NCI-H2107 (cell line): Measurements from ENCODE around the gene TMED4.
"Not testable (repeated sequence)": the region's sequence is repeated elsewhere in the genome, so short reads cannot be mapped to it uniquely, and the experiment has no call there.

Experiments used
- DNase-seq: peaks from one replicate; lab custom pipeline; 2025; lab: John Stamatoyannopoulos, UW

TMED4 gene

DNA sequence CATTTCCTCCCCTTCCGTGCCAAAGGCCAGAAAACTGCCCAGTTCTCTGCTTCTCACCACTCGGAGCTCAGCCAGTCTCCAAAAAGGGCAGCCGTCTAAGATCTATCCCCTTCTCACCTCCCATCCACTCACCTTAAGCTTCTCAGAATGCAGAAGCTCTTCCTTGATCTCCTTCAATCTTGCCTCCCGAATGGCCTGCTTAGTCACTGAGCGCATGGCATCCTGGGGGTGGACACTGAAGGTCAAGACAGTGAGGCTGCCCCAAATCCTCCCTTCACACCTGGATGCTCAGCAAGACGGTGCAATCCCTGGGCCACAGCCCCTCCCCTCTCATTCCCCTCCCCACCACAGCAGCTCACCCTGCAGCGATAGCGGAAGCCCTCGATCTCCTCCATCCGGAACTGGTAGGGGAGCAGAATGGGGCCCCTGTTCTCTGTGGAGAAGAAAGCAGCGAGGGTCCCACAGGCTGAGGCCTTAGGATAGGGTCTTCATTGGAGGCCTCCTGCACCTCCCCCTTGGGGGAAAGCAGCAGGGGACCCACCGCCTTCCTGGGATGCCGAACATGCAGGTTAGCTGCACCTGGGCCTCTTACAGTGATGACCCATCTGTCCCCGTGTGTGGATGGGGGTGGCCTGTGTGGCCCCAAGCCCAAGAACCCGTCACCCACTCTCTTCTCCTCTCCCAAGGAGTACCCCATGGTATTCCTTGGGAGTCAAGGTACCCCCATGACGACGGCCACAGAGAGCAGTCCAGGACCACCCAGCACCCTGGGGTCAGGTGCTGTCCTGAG, 13.1 kb downstream of the TMED4 start:
- no peak for DNase-seq

DNA sequence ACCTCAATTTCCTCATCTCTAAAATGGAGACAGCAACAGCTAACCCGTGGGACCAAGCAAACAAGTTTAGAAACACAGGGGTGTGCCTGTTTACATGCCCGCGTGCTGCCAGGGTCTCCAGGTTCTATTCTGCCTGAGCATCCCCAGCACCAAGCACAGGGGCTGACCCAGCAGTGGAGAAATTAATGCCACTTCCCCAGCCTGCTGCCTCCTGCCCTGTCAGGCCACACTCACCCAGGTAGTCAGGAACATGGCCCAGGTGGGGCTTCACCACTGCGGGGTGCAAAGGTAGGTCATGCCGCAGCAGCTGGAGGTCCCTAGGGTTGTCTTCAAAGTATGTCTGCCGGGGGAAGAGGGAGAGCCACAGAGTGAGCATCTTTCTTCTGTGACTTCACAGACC, 14.1 kb downstream of the TMED4 start:
- DNase-seq = no peak

DNA sequence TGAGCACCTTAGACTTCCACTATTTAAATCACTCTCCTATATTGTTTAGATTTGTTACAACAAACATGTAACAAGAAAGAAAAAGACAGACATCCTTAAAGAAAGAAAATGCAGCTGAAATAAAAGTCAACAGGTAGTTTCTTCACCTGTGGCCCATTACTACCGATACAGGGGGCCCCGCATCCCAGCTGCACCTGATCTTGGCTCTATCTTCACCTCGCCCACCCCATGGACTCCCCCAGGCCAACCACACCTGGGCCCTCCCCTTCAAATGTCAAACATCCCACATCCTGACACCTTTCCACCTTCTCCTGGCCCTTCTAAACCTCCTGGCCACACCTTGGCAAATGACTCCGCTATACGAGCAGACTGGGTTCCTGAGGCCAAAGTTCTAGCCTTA, 15.4 kb downstream of the TMED4 start:
- no peak for DNase-seq

DNA sequence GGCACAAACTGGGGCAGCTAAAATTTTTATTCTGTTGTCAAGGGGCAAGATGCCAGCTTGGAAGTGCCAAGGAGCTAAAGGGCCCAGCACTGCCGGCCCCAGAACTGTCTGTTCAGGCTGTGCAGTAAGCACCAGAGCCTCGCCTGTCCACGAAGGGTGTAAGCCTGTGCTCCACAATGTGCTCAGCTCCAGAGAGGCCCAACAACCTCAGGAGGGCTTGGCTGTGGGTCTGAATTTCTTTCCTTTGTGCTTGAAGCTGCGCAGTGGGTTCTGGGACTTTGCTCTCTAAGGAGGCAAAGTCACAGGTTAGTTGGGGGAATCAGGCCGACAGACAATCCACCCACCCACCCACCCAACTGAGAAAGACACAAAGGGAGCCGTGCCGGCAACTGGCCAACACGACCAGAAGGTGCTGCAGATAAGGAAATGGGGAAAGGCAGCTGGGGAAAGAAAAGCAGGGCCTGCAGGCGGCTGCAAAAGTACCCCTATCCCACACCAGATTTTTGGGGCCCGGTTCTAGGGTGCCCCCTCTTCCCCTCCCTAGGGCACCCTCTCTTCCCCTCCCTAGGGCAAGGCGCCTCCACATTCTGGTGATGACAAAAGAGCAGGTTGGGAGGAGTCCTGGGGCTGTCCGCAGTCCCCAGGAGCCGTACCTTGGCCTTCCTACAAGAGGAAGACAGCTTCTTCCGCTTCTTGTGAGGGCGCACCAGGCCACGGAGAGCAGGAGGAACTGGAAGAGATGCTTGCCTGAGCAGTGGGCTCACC, 16.1 kb downstream of the TMED4 start:
- DNase-seq = no peak

DNA sequence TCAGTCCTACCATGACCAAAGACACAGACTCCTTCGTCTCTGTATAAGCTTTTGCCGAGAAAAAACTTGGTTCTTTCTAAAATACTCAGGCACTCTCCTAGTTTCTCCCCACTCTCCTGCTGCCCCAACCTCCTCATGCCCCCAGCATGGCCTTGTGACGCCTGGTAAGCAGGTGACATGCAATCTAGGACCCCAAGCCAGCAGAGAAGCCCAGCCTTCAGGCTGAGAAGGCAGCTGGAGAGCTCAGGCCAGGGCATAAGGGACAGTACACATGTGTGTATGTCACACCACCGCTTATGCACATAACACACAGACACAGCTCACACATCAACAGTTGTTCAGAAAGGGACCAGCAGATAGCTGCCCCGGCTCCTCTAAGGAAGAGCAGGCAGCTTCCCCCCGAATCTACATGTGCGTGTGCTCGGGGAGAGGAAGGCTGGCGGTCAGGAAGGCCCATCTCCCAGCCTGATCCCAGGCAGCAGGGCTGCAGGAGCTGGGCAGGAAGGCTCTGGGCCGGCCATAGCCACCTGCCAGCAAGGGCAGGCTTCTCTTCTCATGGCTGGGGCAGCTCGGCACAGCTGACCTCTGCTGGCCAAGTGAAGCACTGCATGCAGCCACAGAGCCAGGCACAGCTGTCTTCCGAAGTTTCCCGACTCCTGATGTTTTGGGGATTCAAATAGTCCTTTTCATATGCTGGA, 16.8 kb downstream of the TMED4 start:
- DNase-seq = peak; percentile 38

DNA sequence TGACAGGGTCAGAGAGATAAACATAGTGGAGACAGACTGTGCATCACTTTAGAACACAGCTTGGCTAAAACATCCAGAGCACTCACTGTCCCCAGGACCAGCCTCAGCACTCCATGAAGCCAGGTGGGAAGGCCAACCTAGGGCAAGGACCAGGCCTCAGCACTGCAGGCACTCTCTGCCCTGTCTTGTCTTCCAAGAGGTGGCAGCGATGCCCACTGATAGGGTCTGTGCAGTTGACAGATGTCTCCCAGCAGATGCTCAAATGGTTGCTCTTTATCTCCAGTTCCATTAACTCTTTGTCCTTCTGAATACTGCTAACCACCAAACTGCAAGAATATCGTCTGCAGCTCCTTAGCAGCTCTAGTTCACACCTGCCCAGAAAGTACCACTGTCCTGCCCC, 17.4 kb downstream of the TMED4 start:
- DNase-seq = no peak

DNA sequence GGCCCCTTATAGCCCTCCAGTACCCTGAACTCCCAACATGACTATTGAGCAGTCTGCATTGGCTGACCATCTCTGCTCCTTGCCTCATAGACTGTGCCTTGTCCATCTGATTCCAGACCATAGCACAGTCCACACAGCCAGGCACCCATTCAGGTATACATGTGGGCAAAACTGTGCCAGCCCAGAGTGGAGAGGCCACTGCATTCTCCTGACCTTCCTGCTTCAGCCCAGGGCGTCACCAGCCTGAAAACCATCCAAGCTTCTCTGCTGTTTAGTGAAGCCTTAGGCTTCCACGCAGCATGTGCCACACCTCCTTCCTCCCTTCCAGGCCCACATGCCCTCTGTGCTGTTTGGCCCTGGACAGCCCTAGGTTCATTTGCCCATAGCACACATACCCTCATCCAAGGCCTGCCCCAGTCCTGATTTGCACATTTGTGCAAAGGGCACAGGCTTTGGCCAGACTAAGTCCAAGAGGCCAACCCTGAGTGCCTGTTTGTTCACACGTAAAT, 18.8 kb downstream of the TMED4 start:
- no peak for DNase-seq

DNA sequence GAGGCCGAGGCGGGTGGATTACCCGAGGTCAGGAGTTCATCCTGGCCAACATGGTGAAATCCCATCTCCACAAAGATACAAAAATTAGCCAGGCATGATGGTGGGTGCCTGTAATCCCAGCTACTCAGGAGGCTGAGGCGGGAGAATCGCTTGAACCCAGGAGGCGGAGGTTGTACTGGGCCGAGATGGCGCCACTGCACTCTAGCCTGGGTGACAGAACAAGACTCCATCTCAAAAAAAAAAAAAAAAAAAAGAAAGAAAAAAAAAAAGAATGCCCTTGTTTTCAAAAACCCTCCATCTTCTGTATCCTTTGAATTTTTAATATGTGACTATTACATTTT, 19.4 kb downstream of the TMED4 start:
- DNase-seq = not testable (repeated sequence)

DNA sequence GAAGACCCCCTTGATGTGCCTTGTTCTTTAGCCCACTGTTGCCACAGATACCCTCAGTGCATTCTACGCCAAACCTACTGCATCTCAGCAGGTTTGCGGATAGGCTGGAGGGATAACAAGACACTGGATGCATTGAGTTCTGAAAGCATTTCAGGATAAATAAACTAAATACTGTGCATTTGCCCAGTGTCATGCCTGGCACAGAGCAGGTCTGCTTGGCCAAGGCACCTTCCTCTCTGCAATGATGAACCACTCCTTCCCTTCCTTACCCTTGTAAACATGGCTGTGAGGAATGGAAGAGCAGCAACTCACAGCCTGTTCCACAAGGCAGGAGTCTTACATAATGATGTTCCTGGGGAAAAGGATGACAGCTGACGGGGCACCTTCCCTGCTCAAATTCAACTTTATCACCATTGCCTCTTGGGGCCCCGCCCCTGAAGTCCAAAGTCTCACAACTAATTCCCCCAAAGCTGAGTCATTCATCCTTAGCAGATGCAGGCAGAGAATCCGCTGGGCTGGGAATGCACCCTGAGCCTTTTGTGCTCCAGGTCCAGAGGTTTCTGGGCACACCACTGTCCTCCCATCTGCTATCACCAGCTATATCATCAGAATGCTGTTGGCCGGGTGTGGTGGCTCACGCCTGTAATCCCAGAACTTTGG, 19.9 kb downstream of the TMED4 start:
- no peak for DNase-seq

DNA sequence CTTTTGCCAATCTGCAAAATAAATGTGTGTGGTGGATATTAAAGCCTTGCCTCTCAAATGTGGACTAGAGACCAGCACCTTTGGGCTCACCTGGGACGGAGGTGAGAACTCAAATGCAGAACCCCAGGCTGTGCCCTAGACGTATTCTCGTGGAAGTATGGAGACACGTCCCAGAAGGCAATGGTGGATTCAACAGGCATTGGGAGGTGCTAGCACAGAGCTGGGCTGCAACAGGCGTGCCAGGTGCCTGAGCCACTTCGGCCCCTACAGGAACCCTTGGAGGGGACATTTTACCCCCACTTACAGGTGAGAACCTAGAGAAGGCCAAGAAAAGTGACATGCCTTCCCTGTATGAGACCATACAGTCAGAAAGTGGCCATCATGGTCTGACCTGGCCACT, 20.6 kb downstream of the TMED4 start:
- DNase-seq = no peak

DNA sequence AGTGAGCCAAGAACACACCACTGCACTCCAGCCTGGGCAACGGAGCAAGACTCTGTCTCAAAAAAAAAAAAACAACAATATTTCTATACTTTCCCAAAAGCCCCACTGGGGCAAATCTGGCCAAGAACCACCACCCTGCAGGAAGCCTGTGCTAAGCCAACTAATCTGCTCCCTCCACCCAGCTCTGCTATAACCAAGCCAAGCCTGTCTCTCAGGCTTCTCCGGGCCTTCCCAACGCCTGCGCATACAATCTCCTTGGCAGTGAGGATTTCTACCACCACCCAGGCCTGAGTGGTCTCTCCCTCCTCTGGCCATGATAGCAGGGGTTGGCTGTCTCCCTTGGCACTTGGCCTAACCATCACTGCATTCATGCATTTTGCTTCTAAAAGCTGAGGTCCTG, 22.5 kb downstream of the TMED4 start:
- DNase-seq = no peak

DNA sequence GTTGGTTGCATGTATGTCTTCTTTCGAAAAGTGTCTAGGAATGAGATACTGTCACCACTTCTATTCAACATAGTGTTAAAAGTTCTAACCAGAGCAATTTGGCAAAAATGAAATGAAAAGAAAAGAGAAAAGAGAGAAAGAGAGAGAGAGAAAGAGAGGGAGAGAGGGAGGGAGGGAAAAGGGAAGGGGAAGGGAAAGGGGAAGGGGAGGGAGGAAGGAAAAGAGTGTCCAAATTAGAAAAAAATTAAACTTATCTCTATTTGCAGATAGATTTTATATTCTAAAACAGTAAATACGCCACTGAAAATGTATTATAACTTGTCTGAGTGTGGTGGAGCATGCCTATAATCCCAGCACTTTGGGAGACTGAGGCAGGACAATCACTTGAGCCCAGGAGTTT, 24.5 kb downstream of the TMED4 start:
- no peak for DNase-seq

DNA sequence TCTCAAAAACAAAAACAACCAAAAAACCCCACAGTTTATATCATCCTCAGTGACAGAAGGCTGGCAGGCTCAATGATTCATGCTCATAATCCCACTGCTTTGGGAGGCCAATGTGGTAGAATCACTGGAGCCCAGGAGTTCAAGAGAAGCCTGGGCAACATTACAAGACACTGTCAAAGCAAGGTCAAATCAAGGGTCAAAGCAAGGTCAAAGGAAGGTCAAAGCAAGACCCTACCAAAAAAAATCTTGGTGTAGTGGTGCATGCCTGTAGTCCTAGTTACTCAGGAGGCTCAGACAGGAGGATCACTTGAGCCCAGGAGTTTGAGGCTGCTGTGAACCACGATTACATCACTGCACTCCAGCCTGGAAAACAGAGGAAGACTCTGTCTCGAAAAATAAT, 26.7 kb downstream of the TMED4 start:
- DNase-seq = no peak

DNA sequence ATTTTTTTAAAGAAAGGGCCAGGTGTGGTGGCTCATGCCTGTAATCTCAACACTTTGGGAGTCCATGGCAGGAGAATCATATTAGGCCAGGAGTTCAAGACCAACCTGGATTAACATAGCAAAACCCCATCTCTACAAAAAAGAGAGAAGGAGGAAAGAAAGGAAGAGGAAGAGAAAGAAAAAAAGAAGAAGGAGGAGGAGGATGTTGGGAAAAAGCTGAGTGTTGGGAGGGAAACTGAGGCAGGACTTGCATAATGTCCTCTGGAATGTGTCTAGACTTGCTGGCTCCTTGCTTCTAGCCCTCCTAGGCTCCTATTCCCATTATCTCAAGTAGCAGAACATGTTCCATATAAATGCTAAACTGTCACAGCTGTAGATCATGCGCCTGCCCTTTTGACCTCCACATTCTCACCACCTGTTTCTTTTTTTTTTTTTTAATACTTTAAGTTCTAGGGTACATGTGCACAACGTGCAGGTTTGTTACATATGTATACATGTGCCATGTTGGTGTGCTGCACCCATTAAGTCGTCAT, 29.5 kb downstream of the TMED4 start:
- DNase-seq = not testable (repeated sequence)

DNA sequence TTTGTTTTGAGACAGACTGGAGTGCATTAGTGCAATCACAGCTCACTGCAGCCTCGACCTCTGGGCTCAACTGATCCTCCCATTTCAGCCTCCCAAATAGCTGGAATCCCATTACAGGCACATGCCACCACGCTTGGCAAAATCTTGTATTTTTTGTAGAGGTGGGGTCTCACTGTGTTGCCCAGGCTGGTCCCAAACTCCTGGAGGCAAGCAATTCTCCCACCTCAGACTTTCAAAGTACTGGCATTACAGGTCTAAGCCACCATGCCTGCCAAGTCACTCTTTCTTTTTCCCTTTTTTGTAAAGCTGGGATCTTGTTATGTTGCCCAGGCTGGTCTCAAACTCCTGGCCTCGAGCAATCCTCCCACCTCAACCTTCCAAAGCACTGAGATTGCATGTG, 32.6 kb downstream of the TMED4 start:
- no peak for DNase-seq

DNA sequence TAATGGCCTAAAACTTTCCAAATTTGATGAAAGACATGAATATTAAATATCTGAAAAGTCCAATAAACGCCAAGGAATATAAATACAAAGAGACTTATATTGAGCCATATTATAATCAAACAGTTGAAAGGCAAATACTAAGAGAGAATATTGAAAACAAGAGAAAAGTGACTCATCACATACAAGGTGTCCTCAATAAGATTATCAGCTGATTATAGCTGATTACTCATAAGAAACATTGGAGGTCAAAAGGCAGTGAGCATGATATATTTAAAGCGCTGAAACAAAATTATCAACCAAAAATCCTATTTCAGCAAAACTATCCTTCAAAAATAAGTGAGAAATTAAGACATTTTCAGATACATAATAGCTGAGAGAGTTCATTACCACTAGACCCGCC, 33.1 kb downstream of the TMED4 start:
- no peak for DNase-seq

DNA sequence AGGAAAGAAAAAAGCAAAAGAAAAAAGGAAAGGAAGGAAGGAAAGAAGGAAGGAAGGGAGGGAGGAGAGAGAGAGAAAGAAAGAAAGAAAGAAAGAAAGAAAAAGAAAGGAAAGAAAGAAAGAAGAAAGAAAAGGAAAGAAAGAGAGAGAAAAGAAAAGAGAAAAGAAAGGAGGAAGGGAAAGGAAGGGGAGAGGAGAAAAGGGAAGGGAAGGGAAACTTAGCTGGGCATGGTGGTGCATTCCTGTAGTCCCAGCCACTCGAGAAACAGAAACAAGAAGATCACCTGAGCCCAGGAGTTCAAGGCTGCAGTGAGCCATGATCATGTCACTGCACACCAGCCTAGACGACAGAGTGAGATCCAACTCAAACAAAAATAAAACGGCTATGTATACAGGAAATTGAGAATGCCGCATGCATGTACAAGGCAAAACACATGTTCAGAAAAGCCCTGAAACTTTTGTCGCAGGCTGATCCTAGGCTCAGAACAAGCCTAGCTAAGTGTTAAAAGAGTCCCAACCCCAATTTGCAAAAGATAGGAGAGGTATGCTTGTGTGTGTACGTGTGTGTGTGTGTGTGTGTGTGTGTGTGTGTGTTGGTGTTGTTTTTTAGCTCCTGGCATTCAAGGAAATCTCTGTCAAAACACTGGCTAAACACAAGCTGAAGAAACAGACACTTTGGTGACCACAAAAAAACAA, 34.3 kb downstream of the TMED4 start:
- DNase-seq = no peak

DNA sequence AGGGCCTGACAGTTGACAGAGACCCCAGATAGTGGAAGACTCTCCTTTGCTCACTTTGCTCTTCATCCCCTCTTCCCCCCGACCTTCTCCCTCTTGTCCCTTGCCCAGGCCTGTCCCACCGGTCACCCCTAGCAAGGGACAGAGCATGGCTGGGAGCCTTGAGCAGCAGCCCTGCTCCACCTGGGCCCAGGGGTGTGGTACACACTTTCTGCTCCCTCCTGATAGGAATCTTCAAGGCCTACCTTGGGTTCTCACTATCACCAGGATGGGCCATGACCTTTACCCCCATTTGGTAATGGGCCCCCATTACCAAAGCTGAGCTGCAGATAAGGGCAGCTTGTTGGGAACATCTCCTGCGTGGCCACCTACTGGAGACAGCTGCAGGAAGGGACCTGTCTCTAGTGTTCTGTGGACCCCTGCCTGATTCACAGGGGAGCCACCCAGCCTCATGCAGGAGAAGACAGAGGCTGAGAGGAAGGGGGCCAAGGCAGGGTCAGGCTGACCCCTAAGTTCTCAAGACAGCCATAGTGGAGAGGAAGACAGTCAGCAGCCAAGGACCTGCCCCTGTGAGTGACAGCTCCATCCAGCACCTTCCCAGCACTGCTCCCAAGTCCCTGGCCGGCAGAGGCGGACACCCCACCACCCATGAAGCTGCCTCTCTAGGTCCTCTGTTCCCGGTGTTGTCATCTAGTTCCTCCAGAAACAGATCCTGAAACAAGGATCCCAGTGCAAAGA, 40.0 kb downstream of the TMED4 start:
- DNase-seq = no peak

DNA sequence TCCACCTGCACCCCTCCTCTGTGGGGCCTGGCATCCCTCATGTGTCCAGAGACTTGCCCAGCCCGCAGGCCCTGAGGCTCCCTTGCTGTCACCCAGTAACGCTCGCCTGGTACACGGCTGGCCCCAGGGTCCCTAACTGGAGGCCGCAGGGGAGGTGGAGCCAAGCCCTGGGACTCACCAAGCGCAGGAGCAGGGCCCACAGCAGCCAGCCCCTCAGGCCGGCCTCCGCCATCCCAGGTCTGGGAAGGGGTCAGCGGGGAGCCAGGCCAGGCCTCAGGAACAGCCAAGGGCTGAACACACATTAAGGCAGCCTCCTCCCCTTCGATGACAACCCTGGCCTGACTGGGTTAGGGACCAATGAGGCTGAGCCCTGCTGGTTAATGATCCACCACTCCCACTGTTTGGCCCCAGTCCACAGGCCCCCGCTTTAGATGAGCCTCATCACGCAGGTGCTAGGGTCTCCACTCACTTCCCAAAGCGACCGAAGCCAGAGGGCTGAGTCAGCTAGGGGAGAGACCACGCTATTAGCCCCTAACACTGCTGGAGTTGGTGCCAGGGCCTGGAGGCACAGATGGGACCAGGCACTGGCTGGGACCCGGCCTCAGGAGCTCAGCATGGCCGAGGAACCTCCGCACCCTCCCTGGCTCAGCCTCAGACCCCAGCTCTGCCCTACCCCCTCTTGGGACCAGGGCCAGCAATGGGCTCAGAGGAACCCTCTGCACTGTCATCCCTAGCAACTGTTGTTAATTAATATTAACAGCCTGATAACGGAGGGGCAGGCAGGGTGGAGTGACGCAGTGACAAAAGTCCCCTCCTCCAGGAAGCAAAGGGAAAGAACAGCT, 40.8 kb downstream of the TMED4 start, which contains the start of gene NPC1L1:
TSS of gene NPC1L1 (minus strand) at position 303 of the 842 bp plus-strand sequence. CDS start at position 232, 71 bp downstream.
- DNase-seq = no peak

DNA sequence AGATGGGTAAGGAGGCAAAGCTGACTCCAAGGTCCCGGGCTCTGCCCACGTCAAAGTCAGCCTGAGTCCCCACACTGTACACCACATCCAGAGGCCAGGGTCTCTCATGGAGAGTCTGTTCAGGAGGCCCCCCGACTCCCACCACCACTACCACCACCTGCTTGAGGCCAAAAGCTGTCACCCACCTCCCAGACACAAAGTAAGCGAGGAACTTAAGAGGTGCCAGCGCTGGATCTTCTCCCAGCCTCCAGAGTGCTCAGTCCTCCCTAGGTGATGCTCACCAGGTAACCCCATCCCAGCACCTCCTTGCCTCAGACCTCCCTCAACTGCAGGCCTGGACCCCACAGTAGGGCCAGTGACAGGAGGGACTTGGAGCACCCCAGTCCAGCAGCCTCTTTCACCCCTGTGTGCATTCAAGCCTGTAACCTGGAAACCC, 41.4 kb downstream of the TMED4 start:
- no peak for DNase-seq
